Tibial nerve (tissue), 4 donors: ENCODE data around the gene GABRG3. TPM values are rescaled to one million over a fixed set of nuclear protein-coding genes. Genes with fewer than 3 reads are reported as not detected.

Source experiments
- DNase-seq, 2 donors: peaks; one replicate each; pipeline ENCODE4 v3.0.0-alpha.2; 2019; ENCODE audit warnings: low spot score in 2 of 2
- H3K27ac ChIP-seq, 4 donors: fragments of 200-600 bp; sonication (generic) in 3 of 4; one replicate each; pipeline ENCODE4 v1.5.1; 2017 to 2019; ENCODE audit warnings: mild to moderate bottlenecking in 1 of 4
- H3K27me3 ChIP-seq, 2 donors: fragments of 200-600 bp; sonication (generic) in 1 of 2; one replicate each; pipeline versions ENCODE4 v1.5.1 to v1.6.0; 2017 to 2019
- H3K36me3 ChIP-seq, 3 donors: fragments of 200-600 bp; sonication (generic); one replicate each; pipeline ENCODE4 v1.5.1; 2018 to 2019
- H3K4me1 ChIP-seq, 4 donors: fragments of 200-600 bp; sonication (generic) in 3 of 4; one replicate each; pipeline ENCODE4 v1.5.1; 2017 to 2019
- H3K4me3 ChIP-seq, 4 donors: fragments of 200-600 bp; sonication (generic) in 3 of 4; one replicate each; pipeline ENCODE4 v1.5.1; 2017 to 2019; ENCODE audit warnings: mild to moderate bottlenecking in 1 of 4, moderate library complexity in 1 of 4
- H3K9me3 ChIP-seq, 4 donors: fragments of 200-600 bp; sonication (generic) in 3 of 4; one replicate each; pipeline ENCODE4 v1.5.1; 2017 to 2019
- CTCF ChIP-seq, 5 experiments: fragments of 200-600 bp in 3 of 5; fragments of 450-650 bp in 2 of 5; sonication (generic) in 3 of 5; IDR thresholded peaks; one replicate each; pipeline ENCODE4 v1.5.1; 2016 to 2019; ENCODE audit warnings: antibody characterized with exemption in 5 of 5, mild to moderate bottlenecking in 3 of 5, moderate library complexity in 2 of 5
- EP300 ChIP-seq, 2 donors: sonication (generic); formaldehyde crosslinking; IDR thresholded peaks; one replicate each; pipeline ENCODE4 v1.6.1; 2017; ENCODE audit warnings: antibody characterized with exemption in 2 of 2, mild to moderate bottlenecking in 1 of 2
- POLR2A ChIP-seq, 2 donors: fragments of 450-650 bp; IDR thresholded peaks; one replicate each; pipeline ENCODE4 v1.6.1; 2017; ENCODE audit warnings: antibody characterized with exemption in 2 of 2, mild to moderate bottlenecking in 2 of 2, moderate library complexity in 2 of 2
- WGBS, 2 donors: methylation state at CpG; one replicate each; pipeline ENCODE4 v1.1.5; 2018; 5-methylcytosine and 5-hydroxymethylcytosine counted together
- total RNA-seq, 4 donors: library from RNA; depleted of rRNA; stranded (reverse); fragments of >200 nt; gene quantifications; one replicate each; pipeline ENCODE4 v1.1.0, GENCODE V29; 2016

The GABRG3 gene
- total RNA-seq, 4 donors from 2014 or later = not detected

- no peak for TF ChIP-seq POLR2A (IDR thresholded peaks at IDR 0.05)
- TF ChIP-seq CTCF (IDR thresholded peaks at IDR 0.05) = no peak
- no peak for TF ChIP-seq EP300 (IDR thresholded peaks at IDR 0.05)
- H3K9me3 ChIP-seq = no peaks in the 10 kb centered on the region
- 80 to 88% methylated on average over 14 of the region's 14 CpGs for WGBS, 2 donors
- H3K27me3 ChIP-seq = no peaks in the 10 kb centered on the region
- no peaks in the 10 kb centered on the region for H3K36me3 ChIP-seq
- no peak overlapping the region for H3K27ac ChIP-seq
- H3K4me3 ChIP-seq = no peak overlapping the region
- no peaks in the 10 kb centered on the region for H3K4me1 ChIP-seq
- DNase-seq = no peak
These were observed 87.1 kb downstream of the GABRG3 start for GRCh38 chr15:27057904-27058645.

DNA sequence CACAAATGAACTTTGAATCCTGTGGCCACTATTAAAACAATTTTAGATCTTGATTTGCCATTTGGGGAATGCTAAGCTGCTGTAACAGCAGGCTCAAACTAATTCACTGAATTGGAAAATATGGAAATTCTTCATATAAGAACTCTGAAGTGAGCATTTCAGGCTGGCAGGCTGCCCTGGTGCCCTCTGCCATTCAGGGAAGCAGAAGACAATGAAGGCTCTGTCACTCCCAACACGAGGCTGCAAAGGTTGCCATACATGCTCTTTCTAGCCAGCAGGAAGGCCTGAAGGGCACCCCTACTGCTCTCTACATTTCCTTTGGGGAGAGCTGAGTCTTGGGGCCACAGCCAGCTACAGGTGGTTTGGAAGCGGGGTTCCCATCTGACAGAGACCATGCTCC lies 88.0 kb downstream of the GABRG3 start:
- Histone ChIP-seq H3K4me1 (no peaks in the 10 kb centered on the region), H3K4me3 (no peak overlapping the region), H3K27me3 (no peaks in the 10 kb centered on the region), H3K27ac (no peak overlapping the region), H3K36me3 (no peaks in the 10 kb centered on the region), H3K9me3 (no peaks in the 10 kb centered on the region)
- TF ChIP-seq CTCF (IDR thresholded peaks at IDR 0.05) (no peak), POLR2A (IDR thresholded peaks at IDR 0.05) (no peak), EP300 (IDR thresholded peaks at IDR 0.05) (no peak)
- 38 to 48% methylated on average over 2 of the region's 2 CpGs for WGBS, 2 donors
- DNase-seq = no peak

DNA sequence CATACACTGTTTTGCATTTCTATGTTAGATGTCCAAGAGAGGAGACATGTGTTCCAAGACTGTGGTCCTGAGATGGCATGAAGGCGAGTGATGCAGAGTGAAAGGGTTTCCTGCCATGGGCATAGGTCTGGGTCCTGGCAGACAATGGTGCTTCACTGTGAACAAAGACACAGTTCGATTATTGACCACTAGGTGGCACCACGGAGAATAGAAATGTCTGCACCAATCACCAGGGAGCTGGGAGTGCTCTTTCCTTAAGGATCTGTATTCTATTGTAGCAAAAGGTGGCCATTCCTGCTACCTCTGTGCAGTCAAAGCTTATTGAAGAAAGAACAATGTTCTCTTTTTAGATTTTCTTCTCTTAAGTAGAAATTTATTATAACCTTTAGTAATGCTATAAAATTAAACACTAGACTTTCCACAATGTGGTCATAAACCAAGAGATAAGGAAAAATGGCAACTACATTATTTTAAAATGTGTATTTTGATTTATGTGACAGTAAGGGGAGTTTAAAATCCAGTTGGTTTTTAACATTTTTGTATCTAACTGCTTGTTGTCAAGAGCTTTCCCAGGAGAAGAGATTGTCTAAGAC lies 88.7 kb downstream of the GABRG3 start:
- peak in 1 of 2 donors; percentile 71 for DNase-seq
- H3K27ac ChIP-seq = no peak overlapping the region
- H3K4me3 ChIP-seq = no peak overlapping the region
- H3K4me1 ChIP-seq = no peaks in the 10 kb centered on the region
- H3K36me3 ChIP-seq = no peaks in the 10 kb centered on the region
- no peaks in the 10 kb centered on the region for H3K27me3 ChIP-seq
- H3K9me3 ChIP-seq = no peaks in the 10 kb centered on the region
- TF ChIP-seq CTCF (IDR thresholded peaks at IDR 0.05) (peak; percentile 18 to 44 (median 31)), POLR2A (IDR thresholded peaks at IDR 0.05) (no peak)
- 13 to 25% methylated on average over 3 of the region's 3 CpGs for WGBS, 2 donors

GRCh38 chr15:27061739-27062138 lies 90.8 kb downstream of the GABRG3 start:
- no peak for TF ChIP-seq CTCF (IDR thresholded peaks at IDR 0.05)
- TF ChIP-seq EP300 (IDR thresholded peaks at IDR 0.05) = no peak
- no peak for TF ChIP-seq POLR2A (IDR thresholded peaks at IDR 0.05)
- Histone ChIP-seq H3K4me1 (no peaks in the 10 kb centered on the region), H3K4me3 (no peak overlapping the region), H3K9me3 (no peaks in the 10 kb centered on the region), H3K36me3 (no peaks in the 10 kb centered on the region), H3K27me3 (no peaks in the 10 kb centered on the region), H3K27ac (no peak overlapping the region)
- WGBS, 2 donors = 42 to 44% methylated on average over 6 of the region's 6 CpGs
- DNase-seq = no peak

DNA sequence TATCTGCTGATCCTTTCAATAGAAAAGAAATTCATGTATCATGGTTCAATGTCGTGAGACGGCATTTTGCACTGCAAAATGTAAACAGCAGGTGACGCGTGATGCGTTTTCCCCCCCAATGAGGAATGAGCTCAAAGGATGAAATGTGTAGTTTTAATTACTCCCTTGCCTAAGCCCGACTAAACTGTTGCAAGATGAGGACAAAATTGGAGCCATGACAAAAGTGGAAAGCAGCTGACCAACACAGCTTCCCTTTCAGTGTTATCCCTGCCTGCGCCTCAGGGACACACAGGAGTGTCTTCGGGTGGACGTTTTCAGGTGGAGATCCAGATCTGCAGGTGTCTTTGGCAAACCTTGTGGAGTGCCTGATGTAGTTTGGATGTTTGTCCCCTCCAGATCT lies 92.0 kb downstream of the GABRG3 start:
- no peaks in the 10 kb centered on the region for H3K27me3 ChIP-seq
- H3K4me1 ChIP-seq = no peaks in the 10 kb centered on the region
- H3K36me3 ChIP-seq = no peaks in the 10 kb centered on the region
- TF ChIP-seq POLR2A (IDR thresholded peaks at IDR 0.05) = no peak
- TF ChIP-seq EP300 (IDR thresholded peaks at IDR 0.05) = no peak
- TF ChIP-seq CTCF (IDR thresholded peaks at IDR 0.05) = no peak
- WGBS, 2 donors = 81 to 85% methylated on average over 9 of the region's 9 CpGs
- no peak overlapping the region for H3K27ac ChIP-seq
- no peak overlapping the region for H3K4me3 ChIP-seq
- H3K9me3 ChIP-seq = peaks cover 0 to 10% (median 0%) of the 10 kb centered on the region in 4 donors
- DNase-seq = no peak
